SK-N-SH (cell line): ENCODE data around the gene NADK.

Source experiments
- EP300 ChIP-seq, 2 experiments: IDR thresholded peaks; 2 replicates each; pipeline versions ENCODE4 v1.4.0 to v1.6.1; 2012; ENCODE audit warnings: borderline replicate concordance in 1 of 2, low read depth in 1 of 2, low read length in 1 of 2
- NFIC ChIP-seq: IDR thresholded peaks from 2 replicates; pipeline ENCODE4 v1.4.0; 2012; ENCODE audit warnings: borderline replicate concordance
- RCOR1 ChIP-seq: fragments of 150-350 bp; IDR thresholded peaks from 2 replicates; pipeline ENCODE4 v1.6.1; 2017; ENCODE audit warnings: antibody characterized with exemption, low read length
- TF ChIP-seq, protein P1 (sequence below): fragments of 200-600 bp; sonication (generic); IDR thresholded peaks from 2 replicates; pipeline ENCODE4 v1.6.1; 2017; ENCODE audit warnings: antibody characterized with exemption, mild to moderate bottlenecking, moderate library complexity
- TF ChIP-seq, protein P2 (sequence below): IDR thresholded peaks from 2 replicates; pipeline ENCODE4 v1.6.1; 2012; ENCODE audit warnings: mild to moderate bottlenecking, low read depth, low read length, moderate library complexity
- TF ChIP-seq, protein P3 (sequence below): fragments of 150-350 bp; IDR thresholded peaks from 2 replicates; pipeline ENCODE4 v1.6.1; 2017; ENCODE audit warnings: antibody characterized with exemption, low read length, low read depth, borderline replicate concordance

DNA sequence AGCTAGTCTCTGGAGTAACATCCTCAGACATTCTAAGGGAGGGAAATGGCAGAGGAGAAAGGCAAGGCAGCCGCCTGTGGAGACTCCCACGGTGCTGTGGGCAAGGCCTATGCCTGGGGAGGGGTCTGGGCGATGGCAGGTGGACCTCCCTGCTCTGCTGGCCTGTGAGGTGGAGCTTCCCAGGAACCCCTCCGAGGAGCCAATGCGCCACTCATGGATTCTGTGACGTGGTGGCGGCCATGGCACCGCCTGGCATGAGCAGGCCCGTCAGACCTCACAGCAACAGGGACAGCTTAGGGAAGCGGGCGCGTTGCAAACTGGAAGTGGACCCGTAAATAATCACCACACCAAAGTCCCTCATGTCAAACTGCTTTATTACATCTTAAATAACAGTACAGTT lies 6.7 kb upstream of the NADK start:
- TF ChIP-seq NFIC (no peak), EP300 (IDR thresholded peaks at IDR 0.05; ENCODE audit: borderline replicate concordance in 1 of 2, low read depth in 1 of 2, low read length in 1 of 2) (no peak), RCOR1 (no peak)
- TF ChIP-seq, protein P1, sequence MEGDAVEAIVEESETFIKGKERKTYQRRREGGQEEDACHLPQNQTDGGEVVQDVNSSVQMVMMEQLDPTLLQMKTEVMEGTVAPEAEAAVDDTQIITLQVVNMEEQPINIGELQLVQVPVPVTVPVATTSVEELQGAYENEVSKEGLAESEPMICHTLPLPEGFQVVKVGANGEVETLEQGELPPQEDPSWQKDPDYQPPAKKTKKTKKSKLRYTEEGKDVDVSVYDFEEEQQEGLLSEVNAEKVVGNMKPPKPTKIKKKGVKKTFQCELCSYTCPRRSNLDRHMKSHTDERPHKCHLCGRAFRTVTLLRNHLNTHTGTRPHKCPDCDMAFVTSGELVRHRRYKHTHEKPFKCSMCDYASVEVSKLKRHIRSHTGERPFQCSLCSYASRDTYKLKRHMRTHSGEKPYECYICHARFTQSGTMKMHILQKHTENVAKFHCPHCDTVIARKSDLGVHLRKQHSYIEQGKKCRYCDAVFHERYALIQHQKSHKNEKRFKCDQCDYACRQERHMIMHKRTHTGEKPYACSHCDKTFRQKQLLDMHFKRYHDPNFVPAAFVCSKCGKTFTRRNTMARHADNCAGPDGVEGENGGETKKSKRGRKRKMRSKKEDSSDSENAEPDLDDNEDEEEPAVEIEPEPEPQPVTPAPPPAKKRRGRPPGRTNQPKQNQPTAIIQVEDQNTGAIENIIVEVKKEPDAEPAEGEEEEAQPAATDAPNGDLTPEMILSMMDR, result no peak
- TF ChIP-seq, protein P2, sequence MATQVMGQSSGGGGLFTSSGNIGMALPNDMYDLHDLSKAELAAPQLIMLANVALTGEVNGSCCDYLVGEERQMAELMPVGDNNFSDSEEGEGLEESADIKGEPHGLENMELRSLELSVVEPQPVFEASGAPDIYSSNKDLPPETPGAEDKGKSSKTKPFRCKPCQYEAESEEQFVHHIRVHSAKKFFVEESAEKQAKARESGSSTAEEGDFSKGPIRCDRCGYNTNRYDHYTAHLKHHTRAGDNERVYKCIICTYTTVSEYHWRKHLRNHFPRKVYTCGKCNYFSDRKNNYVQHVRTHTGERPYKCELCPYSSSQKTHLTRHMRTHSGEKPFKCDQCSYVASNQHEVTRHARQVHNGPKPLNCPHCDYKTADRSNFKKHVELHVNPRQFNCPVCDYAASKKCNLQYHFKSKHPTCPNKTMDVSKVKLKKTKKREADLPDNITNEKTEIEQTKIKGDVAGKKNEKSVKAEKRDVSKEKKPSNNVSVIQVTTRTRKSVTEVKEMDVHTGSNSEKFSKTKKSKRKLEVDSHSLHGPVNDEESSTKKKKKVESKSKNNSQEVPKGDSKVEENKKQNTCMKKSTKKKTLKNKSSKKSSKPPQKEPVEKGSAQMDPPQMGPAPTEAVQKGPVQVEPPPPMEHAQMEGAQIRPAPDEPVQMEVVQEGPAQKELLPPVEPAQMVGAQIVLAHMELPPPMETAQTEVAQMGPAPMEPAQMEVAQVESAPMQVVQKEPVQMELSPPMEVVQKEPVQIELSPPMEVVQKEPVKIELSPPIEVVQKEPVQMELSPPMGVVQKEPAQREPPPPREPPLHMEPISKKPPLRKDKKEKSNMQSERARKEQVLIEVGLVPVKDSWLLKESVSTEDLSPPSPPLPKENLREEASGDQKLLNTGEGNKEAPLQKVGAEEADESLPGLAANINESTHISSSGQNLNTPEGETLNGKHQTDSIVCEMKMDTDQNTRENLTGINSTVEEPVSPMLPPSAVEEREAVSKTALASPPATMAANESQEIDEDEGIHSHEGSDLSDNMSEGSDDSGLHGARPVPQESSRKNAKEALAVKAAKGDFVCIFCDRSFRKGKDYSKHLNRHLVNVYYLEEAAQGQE, result no peak
- TF ChIP-seq, protein P3, sequence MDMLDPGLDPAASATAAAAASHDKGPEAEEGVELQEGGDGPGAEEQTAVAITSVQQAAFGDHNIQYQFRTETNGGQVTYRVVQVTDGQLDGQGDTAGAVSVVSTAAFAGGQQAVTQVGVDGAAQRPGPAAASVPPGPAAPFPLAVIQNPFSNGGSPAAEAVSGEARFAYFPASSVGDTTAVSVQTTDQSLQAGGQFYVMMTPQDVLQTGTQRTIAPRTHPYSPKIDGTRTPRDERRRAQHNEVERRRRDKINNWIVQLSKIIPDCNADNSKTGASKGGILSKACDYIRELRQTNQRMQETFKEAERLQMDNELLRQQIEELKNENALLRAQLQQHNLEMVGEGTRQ, result no peak
